ENCODE data around the gene C10orf62.
A peak's percentile ranks its signal among the peaks of the same experiment; 100 is the strongest.
"Not testable (repeated sequence)": the region's sequence is repeated elsewhere in the genome, so short reads cannot be mapped to it uniquely, and the experiment has no call there.

The C10orf62 gene

GRCh38 chr10:97589479-97589878, at the start of gene C10orf62:
TSS of gene C10orf62 (plus strand) at chr10:97589721. CDS start at chr10:97589898, 177 bp downstream.
- no peak for DNase-seq (ENCODE audit: low spot score)

DNA sequence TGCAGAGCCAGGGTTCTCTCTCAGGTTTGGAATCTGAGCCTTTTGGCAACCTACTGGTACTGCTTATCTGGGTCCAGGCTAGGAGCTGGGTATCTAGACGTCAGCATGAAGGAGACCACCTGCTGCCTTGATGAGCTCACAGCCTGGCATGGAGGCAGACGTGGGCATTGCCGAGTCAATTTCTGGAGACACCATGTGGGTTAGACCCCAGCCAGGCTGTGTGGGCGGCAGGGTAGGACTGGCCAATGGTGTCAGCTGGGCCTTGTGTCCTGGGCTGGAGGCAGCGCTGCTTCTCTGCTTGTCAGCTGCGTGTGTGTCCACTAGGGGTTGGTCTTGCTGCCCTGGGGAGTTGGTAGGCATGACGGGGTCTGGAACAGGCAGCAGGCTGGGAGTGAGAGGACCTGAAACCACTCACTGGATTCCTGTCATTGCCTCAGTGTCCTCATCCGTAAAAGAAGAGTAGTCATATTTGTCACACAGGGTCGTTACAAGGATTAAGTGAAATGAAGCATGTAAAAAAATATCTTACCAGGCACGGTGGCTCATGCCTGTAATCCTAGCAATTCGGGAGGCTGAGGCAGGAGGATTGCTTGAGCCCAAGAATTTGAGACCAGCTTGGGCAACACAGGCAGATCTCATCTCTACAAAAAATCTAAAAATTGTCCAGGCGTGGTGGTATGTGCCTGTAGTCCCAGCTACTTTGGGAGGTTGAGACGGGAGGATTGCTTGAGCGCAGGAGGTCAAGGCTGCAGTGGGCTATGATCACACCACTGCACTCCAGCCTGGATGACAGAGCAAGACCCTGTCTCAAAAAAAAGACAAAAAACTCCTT, 48.6 kb upstream of the C10orf62 start:
- DNase-seq (ENCODE audit: low spot score), result no peak

GRCh38 chr10:97542169-97543024, 47.1 kb upstream of the C10orf62 start:
- DNase-seq (ENCODE audit: low spot score), result peak; percentile 59

DNA sequence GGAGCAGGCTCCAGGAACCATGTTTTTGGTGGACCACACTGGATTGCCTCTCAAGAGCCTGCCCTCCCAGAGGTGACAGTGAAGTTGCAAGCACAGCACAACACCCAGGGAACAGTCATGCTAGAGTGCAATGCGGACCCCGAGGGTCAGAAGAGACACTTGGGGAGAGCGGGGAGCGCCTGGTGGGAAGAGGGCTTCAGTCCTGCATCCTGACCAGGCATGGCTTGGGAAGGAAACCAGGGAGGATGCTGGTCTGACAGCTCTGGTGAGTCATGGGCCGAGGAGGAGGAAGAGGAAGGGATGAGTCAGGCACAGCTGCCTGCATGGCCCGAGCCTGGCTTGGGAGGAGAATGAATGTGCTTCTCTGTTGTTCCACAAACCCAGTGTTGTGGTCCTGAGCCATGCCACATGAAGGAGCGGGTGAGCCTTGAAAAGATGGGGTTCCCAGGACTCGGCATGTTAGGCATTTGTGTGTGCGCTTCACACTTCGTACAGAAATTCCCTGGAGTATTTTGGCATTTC, 46.4 kb upstream of the C10orf62 start:
- DNase-seq (ENCODE audit: low spot score), result peak; percentile 95

GRCh38 chr10:97546456-97547270, 42.9 kb upstream of the C10orf62 start:
- no peak for DNase-seq (ENCODE audit: low spot score)

- no peak for DNase-seq (ENCODE audit: low spot score)
Measured at GRCh38 chr10:97547271-97547600, 42.3 kb upstream of the C10orf62 start.

DNA sequence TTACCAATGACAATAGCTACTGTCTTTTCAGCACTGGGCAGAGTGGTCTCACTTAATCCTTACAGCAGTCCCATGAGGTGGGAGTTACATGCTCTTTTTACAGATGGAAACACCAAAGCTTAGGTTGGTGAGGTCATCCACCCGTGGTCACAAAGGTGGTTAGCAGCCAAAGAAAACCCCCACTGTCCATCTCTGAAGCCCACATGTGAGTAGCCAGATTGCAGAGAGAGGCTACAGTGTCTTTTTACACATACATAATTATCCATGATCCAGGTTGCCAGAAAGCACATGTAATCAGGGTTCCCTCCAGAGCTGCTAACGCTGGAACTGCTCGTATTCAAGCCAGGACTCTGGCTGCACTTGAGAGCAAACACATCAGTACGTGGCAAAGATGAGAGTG, 41.6 kb upstream of the C10orf62 start:
- DNase-seq (ENCODE audit: low spot score), result no peak

DNA sequence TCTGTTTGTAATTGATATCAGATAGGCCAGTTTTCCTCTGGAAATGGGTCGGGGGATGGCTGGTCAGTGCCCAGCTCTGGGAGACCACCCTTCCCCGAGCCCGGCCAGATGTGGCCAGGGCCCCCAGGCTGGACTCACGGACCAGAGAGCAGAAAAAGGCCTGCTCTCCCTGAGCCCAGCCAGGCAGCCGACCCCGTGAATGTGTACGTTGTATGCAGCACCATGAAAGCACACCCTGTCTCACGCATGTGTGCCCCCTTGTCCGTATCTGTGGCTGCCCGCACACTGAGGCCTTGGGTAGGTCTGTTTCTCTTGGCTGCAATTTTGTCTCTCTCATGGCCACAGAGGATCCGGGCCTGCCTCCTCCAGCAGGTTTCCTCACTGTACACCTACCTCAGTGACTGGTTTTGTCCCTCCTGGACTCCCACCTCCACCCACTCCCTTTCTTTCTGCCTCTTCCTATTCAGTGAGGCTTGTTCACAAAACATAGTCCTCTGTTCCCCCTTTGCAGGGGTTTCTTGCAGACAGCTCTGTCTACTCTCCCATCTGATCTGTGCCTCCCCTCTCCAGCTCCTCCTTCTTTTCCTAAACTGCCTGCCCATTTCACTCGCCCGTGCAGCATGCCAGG, 40.6 kb upstream of the C10orf62 start:
- DNase-seq (ENCODE audit: low spot score), result no peak

GRCh38 chr10:97549587-97550322, 39.8 kb upstream of the C10orf62 start:
- peak; percentile 92 for DNase-seq (ENCODE audit: low spot score)

DNA sequence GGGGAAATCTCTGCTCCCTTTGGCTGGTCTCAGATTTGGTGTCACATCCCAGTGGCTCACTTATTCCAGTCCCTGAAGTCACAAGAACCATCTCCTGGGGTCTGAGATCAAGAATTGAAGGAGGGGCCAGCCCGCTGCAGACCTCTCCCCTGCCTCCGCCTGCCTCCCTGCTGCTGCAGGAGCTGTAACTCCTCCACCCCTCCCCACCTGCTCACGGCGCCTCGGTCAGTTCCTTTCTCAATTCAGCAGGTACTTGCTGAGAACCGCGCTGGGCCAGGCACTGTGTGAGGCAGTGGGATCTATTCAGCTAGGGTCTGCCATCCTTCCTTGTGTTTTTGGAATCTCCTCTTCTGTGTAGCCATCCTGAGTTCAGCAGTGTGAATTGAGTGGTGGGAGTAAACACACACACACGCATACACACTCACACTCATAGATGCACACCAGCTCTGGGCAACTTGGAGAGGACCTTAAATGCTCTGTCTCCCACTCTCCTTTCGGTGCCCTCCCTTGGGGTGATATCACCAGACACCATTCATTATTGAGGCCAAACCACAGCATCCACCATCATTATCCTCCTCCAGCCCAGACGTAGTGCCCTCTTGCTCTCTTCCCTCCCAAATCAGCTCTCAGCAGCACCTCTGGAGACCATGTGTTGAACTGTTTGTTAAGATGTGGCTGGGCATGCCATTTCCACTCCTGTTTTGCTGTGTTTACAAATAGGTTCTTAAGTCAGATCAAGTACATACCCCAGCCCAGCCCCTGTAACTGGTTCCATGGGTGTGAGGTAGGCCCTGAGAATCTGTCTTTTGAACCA, 39.0 kb upstream of the C10orf62 start:
- no peak for DNase-seq (ENCODE audit: low spot score)

- DNase-seq (ENCODE audit: low spot score), result no peak
Measured at GRCh38 chr10:97551271-97551670, 38.2 kb upstream of the C10orf62 start.

- DNase-seq (ENCODE audit: low spot score), result peak; percentile 77
Measured at GRCh38 chr10:97553575-97554031, 35.9 kb upstream of the C10orf62 start.

DNA sequence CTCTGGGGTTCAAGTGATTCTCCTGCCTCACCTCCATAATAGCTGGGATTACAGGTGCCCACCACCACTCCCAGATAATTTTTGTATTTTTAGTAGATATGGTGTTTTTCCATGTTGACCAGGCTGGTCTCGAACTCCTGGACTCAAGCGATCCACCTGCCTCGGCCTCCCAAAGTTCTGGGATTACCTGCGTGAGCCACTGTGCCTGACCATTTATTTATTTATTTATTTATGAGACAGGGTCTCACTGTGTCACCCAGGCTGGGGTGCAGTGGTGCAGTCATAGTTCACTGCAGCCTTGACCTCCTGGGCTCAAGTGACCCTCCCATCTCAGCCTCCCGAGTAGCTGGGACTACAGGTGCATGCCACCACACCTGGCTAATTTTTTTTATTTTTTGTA, 35.2 kb upstream of the C10orf62 start:
- DNase-seq (ENCODE audit: low spot score), result not testable (repeated sequence)

DNA sequence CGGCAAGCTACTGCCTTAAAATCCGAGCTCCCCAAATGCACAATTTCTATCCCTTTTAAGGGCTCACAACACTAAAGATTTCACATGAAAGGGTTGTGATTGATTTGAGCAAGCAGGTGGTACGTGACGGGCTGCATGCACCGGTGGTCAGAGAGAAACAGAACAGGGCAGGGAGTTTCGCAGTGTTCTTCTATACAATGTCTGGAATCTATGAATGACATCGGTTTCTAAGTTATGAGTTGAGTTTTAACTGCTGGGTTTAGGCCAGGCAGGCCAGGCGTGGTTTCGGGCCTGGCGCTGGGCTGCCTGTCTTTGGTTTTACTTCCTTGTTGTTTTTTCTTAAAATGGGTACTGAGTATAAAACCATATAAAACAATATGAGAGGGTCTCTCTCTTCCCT, 34.0 kb upstream of the C10orf62 start:
- DNase-seq (ENCODE audit: low spot score), result not testable (repeated sequence)

DNA sequence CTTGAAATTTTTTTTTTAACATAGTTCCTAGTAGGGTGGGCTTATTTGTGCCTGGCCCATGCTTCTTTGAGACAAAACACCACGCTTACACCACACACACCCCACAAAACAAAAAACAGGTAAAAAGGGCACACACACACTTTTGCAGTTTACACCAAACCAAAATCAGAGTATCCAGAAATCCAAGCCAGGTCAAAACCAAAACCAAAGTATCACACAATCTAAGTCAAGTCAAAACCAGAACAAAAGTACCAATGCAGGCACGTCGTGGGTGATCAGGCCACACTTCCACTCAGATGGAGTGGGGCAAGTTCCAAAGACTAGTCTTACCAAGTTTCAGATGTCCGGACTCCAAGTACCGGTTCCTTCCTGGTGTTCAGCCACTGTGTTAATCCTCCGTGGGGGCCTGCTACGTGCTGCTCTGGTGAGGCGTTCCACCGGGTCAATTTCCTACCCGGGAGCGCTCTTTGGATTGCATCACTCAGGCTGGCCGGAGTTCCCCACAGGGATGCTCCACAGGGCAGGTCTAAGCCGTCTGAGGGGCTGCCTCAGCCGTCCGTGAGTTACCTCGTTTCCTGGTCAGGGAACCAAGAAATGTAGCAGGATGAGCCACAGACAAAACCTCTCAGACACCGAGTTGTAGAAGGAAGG, 28.7 kb upstream of the C10orf62 start:
- not testable (repeated sequence) for DNase-seq (ENCODE audit: low spot score)

GRCh38 chr10:97561386-97562077, 28.0 kb upstream of the C10orf62 start:
- not testable (repeated sequence) for DNase-seq (ENCODE audit: low spot score)

GRCh38 chr10:97562329-97562728, 27.2 kb upstream of the C10orf62 start:
- not testable (repeated sequence) for DNase-seq (ENCODE audit: low spot score)

DNA sequence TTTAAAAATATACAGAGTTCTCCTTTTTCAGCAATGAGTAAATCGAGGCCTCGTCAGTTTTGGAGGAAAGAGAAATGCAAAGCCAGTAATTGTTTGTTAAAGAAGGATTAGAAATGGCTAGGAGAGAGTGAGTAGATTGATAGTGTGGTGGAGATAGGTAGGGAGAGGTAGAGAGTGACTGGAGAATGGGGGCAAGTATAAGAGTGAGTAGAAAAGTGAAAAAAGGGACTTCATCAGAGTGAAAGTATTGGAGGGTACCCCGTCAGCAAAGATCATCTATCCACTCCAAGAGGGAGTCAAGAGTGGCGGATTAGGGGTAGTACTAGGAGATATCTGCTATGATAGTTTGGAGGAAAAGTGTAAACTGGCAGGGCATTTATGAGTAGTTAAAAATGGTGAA, 26.2 kb upstream of the C10orf62 start:
- no peak for DNase-seq (ENCODE audit: low spot score)

- no peak for DNase-seq (ENCODE audit: low spot score)
Measured at GRCh38 chr10:97564776-97565175, 24.7 kb upstream of the C10orf62 start.
